ENCODE results near the gene VAV2. TPM values are rescaled to one million over a fixed set of nuclear protein-coding genes. Genes with fewer than 3 reads are reported as not detected.

Gene VAV2
- total RNA-seq, 1 experiment from 2014 or later = 24.7 TPM

GRCh38 chr9:133796562-133796961, 195.6 kb downstream of the VAV2 start:
- CTCF ChIA-PET = no interaction called here
- peaks cover 6% of the 10 kb centered on the region for H3K4me1 ChIP-seq (ENCODE audit: control insufficient read depth, insufficient read depth, low read length)
- intact Hi-C loops (cut with micrococcal nuclease; ENCODE audit: unreplicated experiment) = no loop called here
- BruUV-seq (replicated peaks) = no TSS peak
- in situ Hi-C loops (cut with HindIII; ENCODE audit: low pct_unique_long_range_greater_than_20kb, low sequenced_read_pairs) = no loop called here
- no peak overlapping the region for H3K4me3 ChIP-seq (ENCODE audit: low read depth in 2 of 2, low read length in 2 of 2)
- H3K9me3 ChIP-seq (ENCODE audit: control insufficient read depth, insufficient read depth, low read depth, low read length) = no peaks in the 10 kb centered on the region
- ATAC-seq (no peak), DNase-seq (ENCODE audit: low read depth, low spot score) (no peak)
- TF ChIP-seq SIN3A (IDR thresholded peaks at IDR 0.05; ENCODE audit: borderline replicate concordance, insufficient read depth, low read depth, low read length) (no peak), REST (IDR thresholded peaks at IDR 0.05; ENCODE audit: insufficient read depth in 1 of 2, low read depth in 2 of 2, low read length in 1 of 2) (no peak), POLR2AphosphoS5 (IDR thresholded peaks at IDR 0.05; ENCODE audit: low read depth, low read length) (no peak), TCF7L2 (IDR thresholded peaks at IDR 0.05; ENCODE audit: low read depth, low read length) (no peak), CTCF (IDR thresholded peaks at IDR 0.05) (no peak)
- no peaks in the 10 kb centered on the region for H3K36me3 ChIP-seq (ENCODE audit: control insufficient read depth, insufficient read depth, low read length)
- no peaks in the 10 kb centered on the region for H3K27me3 ChIP-seq (ENCODE audit: control insufficient read depth, insufficient read depth, low read length)
- POLR2A ChIA-PET = interaction anchor here (0.5 kb wide), 1 partner anchor 221 kb away, joined by 7 read pairs; no protein-coding TSS in a partner anchor
- H3K27ac ChIP-seq (ENCODE audit: low read length) = no peak overlapping the region

GRCh38 chr9:133795049-133795448, 197.1 kb downstream of the VAV2 start:
- H3K4me1 ChIP-seq (ENCODE audit: control insufficient read depth, insufficient read depth, low read length) = peaks cover 6% of the 10 kb centered on the region
- DNase-seq (ENCODE audit: low read depth, low spot score) = no peak
- ChIA-PET CTCF (no interaction called here), POLR2A (interaction anchor here (0.6 kb wide), 1 partner anchor 1928 kb away, joined by 3 read pairs; no protein-coding TSS in a partner anchor)
- no peak overlapping the region for H3K27ac ChIP-seq (ENCODE audit: low read length)
- no peak overlapping the region for H3K4me3 ChIP-seq (ENCODE audit: low read depth in 2 of 2, low read length in 2 of 2)
- intact Hi-C loops (cut with micrococcal nuclease; ENCODE audit: unreplicated experiment) (no loop called here), in situ Hi-C loops (cut with HindIII; ENCODE audit: low pct_unique_long_range_greater_than_20kb, low sequenced_read_pairs) (no loop called here)
- no peak for ATAC-seq
- TF ChIP-seq SIN3A (IDR thresholded peaks at IDR 0.05; ENCODE audit: borderline replicate concordance, insufficient read depth, low read depth, low read length) (no peak), REST (IDR thresholded peaks at IDR 0.05; ENCODE audit: insufficient read depth in 1 of 2, low read depth in 2 of 2, low read length in 1 of 2) (no peak), CTCF (IDR thresholded peaks at IDR 0.05) (no peak), POLR2AphosphoS5 (IDR thresholded peaks at IDR 0.05; ENCODE audit: low read depth, low read length) (no peak), TCF7L2 (IDR thresholded peaks at IDR 0.05; ENCODE audit: low read depth, low read length) (no peak)
- H3K9me3 ChIP-seq (ENCODE audit: control insufficient read depth, insufficient read depth, low read depth, low read length) = no peaks in the 10 kb centered on the region
- BruUV-seq (replicated peaks) = no TSS peak
- H3K27me3 ChIP-seq (ENCODE audit: control insufficient read depth, insufficient read depth, low read length) = no peaks in the 10 kb centered on the region
- no peaks in the 10 kb centered on the region for H3K36me3 ChIP-seq (ENCODE audit: control insufficient read depth, insufficient read depth, low read length)
